GM18511 (cell line): Measurements from ENCODE around the gene SHROOM3.
"Not testable (repeated sequence)": the region's sequence is repeated elsewhere in the genome, so short reads cannot be mapped to it uniquely, and the experiment has no call there.

Experiments used
- ATAC-seq: cut with Tn5 transposase; IDR thresholded peaks from one replicate; pipeline ENCODE4 v1.9.1; 2021; ENCODE audit warnings: mild to moderate bottlenecking, moderate library complexity; ENCODE audit not compliant: unreplicated experiment

The SHROOM3 gene

GRCh38 chr4:76434901-76435527 lies at the start of gene SHROOM3:
SHROOM3 (plus strand) TSS chr4:76435229; CDS start chr4:76436053, 824 bp downstream.
- ATAC-seq, result no peak

DNA sequence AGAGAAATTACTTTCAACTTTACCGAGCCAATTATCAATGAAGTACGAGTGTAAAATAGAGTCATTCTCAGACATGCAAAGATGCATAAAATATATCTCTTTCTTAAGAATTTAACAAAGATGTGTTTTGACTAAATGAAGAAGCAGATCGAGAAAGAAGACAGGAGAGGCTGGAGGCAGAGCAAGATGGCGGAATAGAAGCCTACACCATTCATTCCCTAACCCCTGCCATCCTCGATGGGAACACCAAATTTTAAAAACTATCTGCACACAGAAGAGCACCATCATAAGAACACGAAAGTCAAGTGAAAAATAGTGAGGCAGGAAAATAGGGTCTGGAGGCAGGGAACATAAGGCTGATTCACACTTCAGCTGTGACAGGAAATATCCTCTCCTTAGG lies 49.1 kb upstream of the SHROOM3 start:
- ATAC-seq, result no peak

DNA sequence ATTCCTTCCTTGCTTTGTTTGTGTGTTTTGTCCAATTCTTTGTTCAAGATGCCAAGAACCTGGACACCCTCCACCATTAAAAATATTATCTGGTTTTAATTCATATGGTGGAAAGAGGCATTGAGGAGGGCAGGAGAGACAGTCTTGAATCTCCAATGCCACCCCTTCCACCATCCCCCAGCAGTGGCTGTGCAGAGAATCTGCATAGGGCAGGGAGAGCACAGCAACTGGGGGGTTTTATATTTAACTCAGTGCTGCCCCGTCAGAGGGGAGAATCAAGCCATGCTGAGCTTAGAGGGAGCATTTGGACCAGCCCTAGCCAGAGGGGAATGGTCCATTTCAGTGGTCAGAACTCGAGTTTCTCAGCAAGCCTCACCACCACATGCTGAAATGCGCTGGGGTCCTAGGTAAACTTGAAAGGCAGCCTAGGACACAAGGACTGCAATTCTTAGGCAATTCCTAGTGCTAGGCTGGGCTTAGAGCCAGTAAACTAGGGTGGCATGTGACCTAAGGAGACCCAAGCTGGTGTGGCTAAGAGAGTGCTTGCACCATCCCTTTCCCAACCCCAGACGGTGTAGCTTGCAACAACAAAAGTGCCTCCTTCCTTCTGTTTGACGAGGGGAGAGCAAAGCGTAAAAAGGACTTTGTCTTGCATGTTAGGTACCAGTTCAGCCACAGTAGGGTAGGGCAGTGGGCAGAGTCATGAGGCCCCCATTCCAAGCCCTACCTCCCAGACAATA lies 48.3 kb upstream of the SHROOM3 start:
- no peak for ATAC-seq

DNA sequence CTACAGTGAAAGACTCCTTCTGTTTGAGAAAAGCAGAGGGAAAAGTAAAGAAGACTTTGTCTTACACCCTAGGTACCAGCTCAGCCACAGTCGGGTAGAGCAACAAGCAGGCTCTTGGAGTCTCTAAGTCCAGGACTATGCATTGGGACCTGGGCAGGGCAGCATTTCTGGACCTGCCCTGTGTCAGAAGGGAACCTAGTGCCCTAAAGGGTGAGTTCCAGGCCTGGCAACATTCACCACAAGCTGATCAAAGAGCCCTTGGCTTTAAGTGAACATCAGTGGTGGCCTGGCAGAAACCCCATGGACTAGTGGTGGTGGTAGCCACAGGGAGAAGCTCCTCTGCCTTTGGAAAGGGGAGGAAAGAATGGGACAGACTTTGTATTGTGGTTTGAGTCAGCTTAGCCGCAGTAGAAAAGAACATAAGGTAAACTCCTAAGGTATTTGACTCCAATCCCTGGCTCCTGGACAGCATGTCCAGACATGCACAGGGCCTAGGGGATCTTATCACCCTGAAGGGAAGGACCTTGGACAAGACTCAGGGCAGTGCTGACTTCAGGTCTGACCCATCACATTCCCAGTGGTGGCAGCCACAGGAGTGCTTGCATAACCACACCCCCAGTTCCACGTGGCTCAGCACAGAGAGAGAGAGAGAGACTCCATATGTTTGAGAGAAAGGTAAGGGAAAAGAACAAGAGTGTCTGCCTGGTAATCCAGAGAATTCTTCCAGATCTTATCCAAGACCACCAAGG lies 46.7 kb upstream of the SHROOM3 start:
- no peak for ATAC-seq

GRCh38 chr4:76401654-76402053 lies 33.4 kb upstream of the SHROOM3 start:
- no peak for ATAC-seq

GRCh38 chr4:76406081-76406480 lies 28.9 kb upstream of the SHROOM3 start:
- no peak for ATAC-seq

GRCh38 chr4:76407440-76408119 lies 27.4 kb upstream of the SHROOM3 start:
- no peak for ATAC-seq

- no peak for ATAC-seq
These were observed 24.4 kb upstream of the SHROOM3 start for GRCh38 chr4:76410636-76411035.

DNA sequence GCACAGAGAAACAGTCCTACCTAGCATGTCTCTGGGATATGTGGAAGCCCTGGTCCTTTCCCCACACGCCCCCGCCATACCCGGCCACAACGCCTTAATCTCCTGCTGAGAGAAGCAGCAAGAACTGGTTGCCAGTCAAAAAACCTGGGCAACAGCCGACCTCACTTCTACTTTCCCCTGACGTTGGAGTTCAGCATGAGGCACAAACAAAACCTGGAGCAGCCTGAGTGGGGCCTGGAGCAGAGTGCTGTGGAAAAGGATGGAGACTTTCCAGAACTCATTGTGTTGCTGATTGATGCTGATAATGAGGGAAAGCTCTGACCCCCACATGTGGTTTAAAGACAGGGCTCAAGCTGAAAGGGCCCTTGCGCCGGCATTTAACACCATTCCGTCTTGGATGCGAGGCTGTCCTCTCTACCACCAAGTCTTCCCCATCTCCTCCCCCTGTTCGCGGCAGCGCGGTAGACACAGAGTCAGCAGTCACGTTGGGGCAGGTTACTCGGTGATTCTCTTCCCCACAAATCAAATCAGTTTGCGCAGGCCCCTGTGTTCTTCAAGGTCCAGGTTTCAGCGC lies 14.8 kb upstream of the SHROOM3 start:
- ATAC-seq, result no peak

- no peak for ATAC-seq
These were observed 14.1 kb upstream of the SHROOM3 start, which contains the start of gene CCDC158 for GRCh38 chr4:76420762-76421581. CCDC158 (minus strand) TSS chr4:76421141; CDS start chr4:76403207, 17,934 bp downstream.

GRCh38 chr4:76423159-76423558 lies 11.9 kb upstream of the SHROOM3 start:
- ATAC-seq, result not testable (repeated sequence)

DNA sequence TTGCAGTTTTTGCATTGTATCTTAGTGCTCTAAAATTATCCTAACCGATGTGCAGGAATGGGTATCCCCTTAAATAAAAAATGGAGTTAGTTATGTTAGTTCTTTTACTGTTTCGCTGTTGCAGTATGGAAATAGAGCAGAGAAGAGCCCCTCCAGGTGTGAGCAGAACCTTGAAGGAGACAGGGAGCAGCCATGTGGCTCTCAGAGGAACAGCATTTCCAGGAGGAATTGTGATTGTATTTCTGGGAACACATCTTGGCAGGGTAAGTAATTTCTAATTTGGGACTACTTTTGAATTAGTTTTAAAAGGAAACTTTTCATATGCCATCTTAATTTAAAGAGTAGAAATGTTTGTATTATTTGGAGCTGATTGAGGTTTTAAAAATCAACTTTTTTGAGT lies 8.8 kb upstream of the SHROOM3 start:
- no peak for ATAC-seq

DNA sequence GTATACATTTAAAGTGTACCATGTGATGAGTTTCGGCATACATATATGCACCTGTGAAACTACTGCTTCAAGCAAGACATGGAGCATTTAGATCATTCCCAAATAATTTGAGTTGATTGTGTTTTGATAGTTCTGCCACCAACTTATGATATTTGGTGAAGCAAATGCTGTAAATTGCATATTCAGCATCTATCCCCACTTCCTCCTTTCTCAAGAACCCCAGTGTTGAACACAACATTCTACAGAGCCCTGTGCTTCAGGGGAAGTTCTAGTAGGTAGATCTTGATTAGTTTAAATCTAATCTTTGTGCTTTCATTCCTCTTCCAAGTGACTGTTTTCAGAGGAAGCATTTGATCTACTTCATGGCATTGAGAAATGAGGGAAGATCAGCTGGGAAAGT lies 5.4 kb upstream of the SHROOM3 start:
- ATAC-seq, result no peak

GRCh38 chr4:76430519-76431388 lies 4.3 kb upstream of the SHROOM3 start:
- ATAC-seq, result no peak

DNA sequence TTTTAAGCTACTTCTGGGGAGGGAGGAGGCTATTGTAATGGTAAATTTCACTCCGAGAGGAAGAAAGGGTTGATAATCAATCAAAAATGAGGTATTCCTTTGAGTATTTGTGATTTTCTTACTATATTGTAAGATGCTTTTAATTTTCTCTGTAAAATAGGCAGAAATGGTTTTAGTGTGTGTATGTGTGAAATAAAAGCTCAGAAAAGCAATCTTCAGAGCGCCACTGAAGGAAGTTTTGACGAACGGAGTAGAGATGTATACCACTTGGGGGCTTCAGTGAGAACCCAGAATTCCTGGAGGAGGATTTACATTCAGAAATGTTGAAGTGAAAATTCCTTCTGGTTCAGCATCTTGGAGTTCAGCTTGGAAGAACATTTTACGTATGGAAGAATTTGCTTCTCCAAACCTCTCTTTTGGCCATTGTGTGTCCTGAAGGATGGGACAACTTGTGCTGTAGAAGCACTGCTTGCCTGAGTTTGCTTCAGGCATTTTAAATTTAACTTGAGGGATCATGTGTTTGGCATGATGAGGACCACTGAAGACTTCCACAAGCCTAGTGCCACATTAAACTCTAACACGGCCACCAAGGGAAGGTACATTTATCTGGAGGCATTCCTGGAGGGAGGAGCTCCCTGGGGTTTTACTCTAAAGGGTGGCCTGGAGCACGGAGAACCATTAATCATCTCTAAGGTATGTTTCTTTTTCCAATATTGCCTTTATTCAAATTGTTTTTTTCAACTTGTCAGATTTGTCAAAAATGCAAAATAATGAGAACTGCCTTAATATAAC lies 695 bp downstream of the SHROOM3 start:
- no peak for ATAC-seq

GRCh38 chr4:76439491-76439890 lies 4.5 kb downstream of the SHROOM3 start:
- no peak for ATAC-seq

DNA sequence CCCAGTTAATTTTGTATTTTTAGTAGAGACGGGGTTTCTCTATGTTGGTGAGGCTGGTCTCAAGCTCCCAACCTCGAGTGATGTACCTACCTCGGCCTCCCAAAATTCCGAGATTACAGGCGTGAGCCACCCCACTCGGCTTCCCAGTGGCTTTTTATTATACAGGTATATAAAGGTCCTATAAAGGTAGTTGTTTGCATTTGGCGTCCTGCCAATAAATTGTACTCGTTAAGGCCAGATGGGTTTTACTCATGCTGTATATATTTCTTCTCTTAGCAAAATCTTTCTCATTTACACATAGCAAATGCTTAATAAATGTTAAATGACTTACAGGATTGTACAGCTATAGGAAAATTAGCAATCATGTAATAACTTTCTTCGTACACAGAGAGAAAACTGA lies 6.9 kb downstream of the SHROOM3 start:
- ATAC-seq, result no peak

- no peak for ATAC-seq
These were observed 7.8 kb downstream of the SHROOM3 start for GRCh38 chr4:76442807-76443206.
